ENCODE results near the gene GAB2. TPM values are rescaled to one million over a fixed set of nuclear protein-coding genes. Genes with fewer than 3 reads are reported as not detected.

The GAB2 gene
- total RNA-seq, 2 experiments from 2014 or later, result 1.4 to 1.8 TPM

- DNase-seq (no peak), ATAC-seq (no peak)
- ChIA-PET CTCF (interaction anchor here (0.9 to 1.0 kb wide), 2 partner anchors 17 to 171 kb away, joined by 3 to 4 read pairs; no protein-coding TSS in a partner anchor), POLR2A (no interaction called here)
- H3K36me3 Mint-ChIP-seq (ENCODE audit: low read depth), result no peaks in the 10 kb centered on the region
- H3K27me3 Mint-ChIP-seq, result no peaks in the 10 kb centered on the region
- H3K4me3 Mint-ChIP-seq, result no peak overlapping the region
- no peak overlapping the region for H3K27ac Mint-ChIP-seq
- intact Hi-C loops (cut with micrococcal nuclease), result no loop called here
- H3K4me1 Mint-ChIP-seq (ENCODE audit: low read depth), result peaks cover 6% of the 10 kb centered on the region
- TF ChIP-seq, protein P1, sequence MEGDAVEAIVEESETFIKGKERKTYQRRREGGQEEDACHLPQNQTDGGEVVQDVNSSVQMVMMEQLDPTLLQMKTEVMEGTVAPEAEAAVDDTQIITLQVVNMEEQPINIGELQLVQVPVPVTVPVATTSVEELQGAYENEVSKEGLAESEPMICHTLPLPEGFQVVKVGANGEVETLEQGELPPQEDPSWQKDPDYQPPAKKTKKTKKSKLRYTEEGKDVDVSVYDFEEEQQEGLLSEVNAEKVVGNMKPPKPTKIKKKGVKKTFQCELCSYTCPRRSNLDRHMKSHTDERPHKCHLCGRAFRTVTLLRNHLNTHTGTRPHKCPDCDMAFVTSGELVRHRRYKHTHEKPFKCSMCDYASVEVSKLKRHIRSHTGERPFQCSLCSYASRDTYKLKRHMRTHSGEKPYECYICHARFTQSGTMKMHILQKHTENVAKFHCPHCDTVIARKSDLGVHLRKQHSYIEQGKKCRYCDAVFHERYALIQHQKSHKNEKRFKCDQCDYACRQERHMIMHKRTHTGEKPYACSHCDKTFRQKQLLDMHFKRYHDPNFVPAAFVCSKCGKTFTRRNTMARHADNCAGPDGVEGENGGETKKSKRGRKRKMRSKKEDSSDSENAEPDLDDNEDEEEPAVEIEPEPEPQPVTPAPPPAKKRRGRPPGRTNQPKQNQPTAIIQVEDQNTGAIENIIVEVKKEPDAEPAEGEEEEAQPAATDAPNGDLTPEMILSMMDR (IDR thresholded peaks at IDR 0.05), result no peak
- H3K9me3 Mint-ChIP-seq, result no peaks in the 10 kb centered on the region
Measured at GRCh38 chr11:78399136-78399535, 18.5 kb downstream of the GAB2 start.

DNA sequence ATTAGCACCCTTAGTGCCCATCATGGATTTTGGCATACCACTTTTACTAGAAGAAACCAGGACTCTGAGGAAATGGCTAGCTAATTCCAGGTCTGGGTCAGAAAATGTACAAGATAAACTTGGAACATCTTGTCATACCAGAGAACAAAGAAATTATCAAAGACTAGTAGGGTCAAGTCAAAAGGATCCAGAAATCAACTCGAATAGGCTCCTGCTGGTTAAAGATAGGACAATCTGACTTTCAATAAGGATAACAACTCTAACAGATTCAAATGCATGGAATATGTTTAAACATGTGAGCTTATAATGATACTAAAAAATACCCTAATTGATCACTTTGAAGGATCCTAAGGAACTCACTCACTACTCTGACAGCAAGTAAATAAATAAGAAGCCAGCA, 18.9 kb downstream of the GAB2 start:
- TF ChIP-seq, protein P1 (IDR thresholded peaks at IDR 0.05), result no peak
- Mint-ChIP-seq H3K4me3 (no peak overlapping the region), H3K27me3 (no peaks in the 10 kb centered on the region), H3K9me3 (no peaks in the 10 kb centered on the region), H3K36me3 (ENCODE audit: low read depth) (no peaks in the 10 kb centered on the region), H3K4me1 (ENCODE audit: low read depth) (peaks cover 6% of the 10 kb centered on the region), H3K27ac (no peak overlapping the region)
- DNase-seq, result no peak
- POLR2A ChIA-PET, result no interaction called here
- ATAC-seq, result no peak
- CTCF ChIA-PET, result interaction anchor here (1.0 kb wide), 1 partner anchor 17 kb away, joined by 3 read pairs; no protein-coding TSS in a partner anchor
- intact Hi-C loops (cut with micrococcal nuclease), result no loop called here

GRCh38 chr11:78397398-78397797, 20.2 kb downstream of the GAB2 start:
- Mint-ChIP-seq H3K36me3 (ENCODE audit: low read depth) (no peaks in the 10 kb centered on the region), H3K27me3 (no peaks in the 10 kb centered on the region), H3K27ac (no peak overlapping the region), H3K9me3 (no peaks in the 10 kb centered on the region), H3K4me3 (no peak overlapping the region), H3K4me1 (ENCODE audit: low read depth) (peaks cover 6% of the 10 kb centered on the region)
- intact Hi-C loops (cut with micrococcal nuclease), result no loop called here
- ChIA-PET CTCF (interaction anchor here (0.6 kb wide), 1 partner anchor 79 kb away, joined by 3 read pairs; no protein-coding TSS in a partner anchor), POLR2A (no interaction called here)
- peak; percentile 78 for ATAC-seq
- TF ChIP-seq, protein P1 (IDR thresholded peaks at IDR 0.05), result no peak
- peak; percentile 16 for DNase-seq

- Mint-ChIP-seq H3K4me3 (no peak overlapping the region), H3K4me1 (ENCODE audit: low read depth) (peaks cover 6% of the 10 kb centered on the region)
- POLR2A ChIA-PET, result no interaction called here
Measured at GRCh38 chr11:78395597-78395996, 22.0 kb downstream of the GAB2 start.

GRCh38 chr11:78392854-78393253, 24.8 kb downstream of the GAB2 start:
- ChIA-PET POLR2A (no interaction called here), CTCF (no interaction called here)
- H3K27ac Mint-ChIP-seq, result no peak overlapping the region
- ATAC-seq (no peak), DNase-seq (no peak)
- peaks cover 6% of the 10 kb centered on the region for H3K4me1 Mint-ChIP-seq (ENCODE audit: low read depth)
- TF ChIP-seq, protein P1 (IDR thresholded peaks at IDR 0.05), result no peak
- H3K27me3 Mint-ChIP-seq, result no peaks in the 10 kb centered on the region
- no peak overlapping the region for H3K4me3 Mint-ChIP-seq
- intact Hi-C loops (cut with micrococcal nuclease), result no loop called here
- H3K36me3 Mint-ChIP-seq (ENCODE audit: low read depth), result no peaks in the 10 kb centered on the region
- no peaks in the 10 kb centered on the region for H3K9me3 Mint-ChIP-seq

More at GRCh38 chr11:78395597-78395996, 22.0 kb downstream of the GAB2 start:
- no peak for ATAC-seq
- no peaks in the 10 kb centered on the region for H3K9me3 Mint-ChIP-seq
- TF ChIP-seq, protein P1 (IDR thresholded peaks at IDR 0.05), result no peak
- DNase-seq, result no peak
- no peaks in the 10 kb centered on the region for H3K27me3 Mint-ChIP-seq
- intact Hi-C loops (cut with micrococcal nuclease), result no loop called here
- no peak overlapping the region for H3K27ac Mint-ChIP-seq
- CTCF ChIA-PET, result no interaction called here
- no peaks in the 10 kb centered on the region for H3K36me3 Mint-ChIP-seq (ENCODE audit: low read depth)

Measured in activated CD8-positive, alpha-beta T cell treated with anti-CD3 and anti-CD28 coated beads for 36 hours (primary cell).